Psoas muscle (tissue), 8 donors: ENCODE data around the gene LMF1. TPM values are rescaled to one million over a fixed set of nuclear protein-coding genes. Genes with fewer than 3 reads are reported as not detected.

ENCODE experiments used
- ATAC-seq, 4 donors: fragments of 200-7000 bp; cut with Tn5 transposase; one replicate each; pipeline ENCODE4 v1.9.1; 2020; ENCODE audit warnings: moderate library complexity in 3 of 4, mild to moderate bottlenecking in 2 of 4
- DNase-seq, 2 donors: peaks; one replicate each; pipeline ENCODE4 v3.0.0-alpha.2; 2020
- H3K27ac ChIP-seq: fragments of 200-600 bp; one replicate; pipeline ENCODE4 v1.8.0; 2022
- H3K27me3 ChIP-seq, 3 donors: fragments of 200-600 bp in 1 of 3; one replicate each; pipeline versions ENCODE4 v1.6.1 to v1.8.0; 2013 to 2022; ENCODE audit warnings: low read length in 2 of 3, mild to moderate bottlenecking in 2 of 3, moderate library complexity in 1 of 3; ENCODE audit not compliant: insufficient read depth in 3 of 3
- H3K36me3 ChIP-seq, 2 donors: fragments of 200-600 bp in 1 of 2; one replicate each; pipeline versions ENCODE4 v1.6.1 to v1.8.0; 2013 to 2022; ENCODE audit warnings: low read depth in 1 of 2, mild to moderate bottlenecking in 1 of 2, moderate library complexity in 1 of 2; ENCODE audit not compliant: insufficient read depth in 1 of 2
- H3K4me1 ChIP-seq: fragments of 200-600 bp; one replicate; pipeline ENCODE4 v1.8.0; 2022
- H3K4me3 ChIP-seq: fragments of 200-600 bp; one replicate; pipeline ENCODE4 v1.8.0; 2022; ENCODE audit warnings: mild to moderate bottlenecking
- H3K9me3 ChIP-seq: fragments of 200-600 bp; one replicate; pipeline ENCODE4 v1.8.0; 2022
- CTCF ChIP-seq: fragments of 200-600 bp; IDR thresholded peaks from one replicate; pipeline ENCODE4 v1.8.0; 2022; ENCODE audit warnings: antibody characterized with exemption
- WGBS, 3 donors: extraction: QIAGEN DNeasy Blood & Tissue Kit; methylation state at CpG; one replicate each; pipeline versions ENCODE4 v1.1.6 to v1.1.7; 2013; 5-methylcytosine and 5-hydroxymethylcytosine counted together
- intact Hi-C, 2 donors: fragments of 100-400 bp; cut with DNase I; formaldehyde crosslinking; loops; one replicate each; pipeline versions ENCODE4 v1.11.0 to v1.14.2; 2022
- polyA plus RNA-seq, 3 donors: library from polyadenylated mRNA; stranded (reverse); fragments of 200-250 nt; gene quantifications; one replicate each; pipeline ENCODE4 v1.2.3, GENCODE V29; 2013
- total RNA-seq, 4 donors: library from RNA; stranded (reverse); fragmentation: NEBNext Ultra II Directional in 2 of 4; extraction: Animal tissue kit (Norgen Biotek cat#: 25700) in 2 of 4; gene quantifications; one replicate each; pipeline versions ENCODE4 v1.2.1 to v1.2.4, GENCODE V29; 2021 to 2023
- donor health status: healthy with polysubstance abuse.
- donor health status: DM: no; HTN: no; CAD: no; lungs with moderate emphysema.
- donor health status: Bipolar disorder and iron deficiency.
- donor health status: healthy.
- donor health status: DM: yes; HTN: yes; CAD: no.
- donor health status: DM: no; HTN: no; CAD: no.
- donor health status: DM: no; HTN: no; CAD: no.
- donor health status: DM: yes; HTN: yes; CAD: no.

Gene LMF1
- total and polyA plus RNA-seq, 7 donors, result 1.9 to 9.0 (median 4.0) TPM

- peaks cover 12% of the 10 kb centered on the region for H3K4me1 ChIP-seq
- peaks cover 0 to 25% (median 6%) of the 10 kb centered on the region in 3 donors for H3K27me3 ChIP-seq
- 25 to 32% (median 31%) methylated on average over 51 to 55 of the region's 55 CpGs for WGBS, 3 donors
- H3K27ac ChIP-seq, result peak overlapping the region; percentile 86
- ATAC-seq (peak in 3 of 4 donors; percentile 6 to 32 (median 15)), DNase-seq (peak; percentile 48 to 76)
- peak overlapping the region; percentile 96 for H3K4me3 ChIP-seq
- H3K36me3 ChIP-seq, result peaks cover 0 to 22% of the 10 kb centered on the region in 2 donors
- intact Hi-C loops, result loop anchor here in 1 of 2 donors (10.0 kb wide), 1 partner anchor 55 kb away; no protein-coding TSS in a partner anchor
- H3K9me3 ChIP-seq, result no peaks in the 10 kb centered on the region
- TF ChIP-seq CTCF, result no peak
Observed at GRCh38 chr16:969508-970385, 1.0 kb downstream of the LMF1 start.

GRCh38 chr16:968620-969019 is 2.2 kb downstream of the LMF1 start:
- Histone ChIP-seq H3K27ac (no peak overlapping the region), H3K36me3 (peaks cover 0 to 22% of the 10 kb centered on the region in 2 donors), H3K9me3 (no peaks in the 10 kb centered on the region), H3K4me1 (peaks cover 12% of the 10 kb centered on the region), H3K27me3 (peaks cover 0 to 17% (median 0%) of the 10 kb centered on the region in 3 donors), H3K4me3 (no peak overlapping the region)
- 79 to 91% (median 87%) methylated on average over 8 of the region's 8 CpGs for WGBS, 3 donors
- DNase-seq (no peak), ATAC-seq (no peak)
- no peak for TF ChIP-seq CTCF
- intact Hi-C loops, result loop anchor here in 1 of 2 donors (10.0 kb wide), 1 partner anchor 56 kb away; no protein-coding TSS in a partner anchor

GRCh38 chr16:967546-968295 is 3.1 kb downstream of the LMF1 start:
- WGBS, 3 donors, result 92 to 94% (median 94%) methylated on average over 41 of the region's 41 CpGs
- intact Hi-C loops, result loop anchor here in 1 of 2 donors (10.0 kb wide), 1 partner anchor 57 kb away; no protein-coding TSS in a partner anchor
- TF ChIP-seq CTCF, result no peak

DNA sequence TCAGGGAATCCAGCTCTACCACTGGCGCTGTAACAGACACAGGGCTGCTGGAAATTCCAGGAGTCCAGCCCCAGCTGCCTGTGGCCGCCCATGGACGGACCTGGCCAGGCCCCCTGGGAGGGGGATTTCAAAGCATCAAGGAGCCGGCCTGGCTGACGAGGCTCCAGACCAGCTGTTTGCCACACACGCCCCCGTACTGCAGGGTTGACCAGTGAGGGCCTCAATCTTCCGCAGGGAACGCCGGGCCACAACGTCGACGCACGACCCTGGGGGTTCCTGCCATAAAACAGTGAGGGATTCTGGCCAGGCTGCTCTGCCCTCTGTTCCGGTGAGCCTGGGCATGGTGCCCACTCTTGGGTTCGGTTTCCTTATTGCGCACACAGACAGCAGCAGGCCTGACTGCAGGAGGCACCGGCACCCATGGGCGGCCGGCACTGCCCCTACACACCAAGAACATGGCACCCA is 3.7 kb downstream of the LMF1 start:
- H3K27me3 ChIP-seq, result peaks cover 0 to 3% (median 0%) of the 10 kb centered on the region in 3 donors
- 81 to 85% (median 82%) methylated on average over 20 of the region's 20 CpGs for WGBS, 3 donors
- H3K36me3 ChIP-seq, result peaks cover 0 to 22% of the 10 kb centered on the region in 2 donors
- no peak for ATAC-seq
- H3K9me3 ChIP-seq, result no peaks in the 10 kb centered on the region
- no peak for DNase-seq
- H3K4me3 ChIP-seq, result no peak overlapping the region
- H3K4me1 ChIP-seq, result peaks cover 12% of the 10 kb centered on the region
- no peak overlapping the region for H3K27ac ChIP-seq
- intact Hi-C loops, result loop anchor here in 1 of 2 donors (10.0 kb wide), 1 partner anchor 58 kb away; no protein-coding TSS in a partner anchor
- TF ChIP-seq CTCF, result no peak

More at GRCh38 chr16:967546-968295, 3.1 kb downstream of the LMF1 start:
- peaks cover 0 to 22% of the 10 kb centered on the region in 2 donors for H3K36me3 ChIP-seq
- ATAC-seq (no peak), DNase-seq (no peak)
- no peaks in the 10 kb centered on the region for H3K9me3 ChIP-seq
- H3K4me1 ChIP-seq, result peaks cover 12% of the 10 kb centered on the region
- no peak overlapping the region for H3K4me3 ChIP-seq
- H3K27me3 ChIP-seq, result peaks cover 0 to 9% (median 0%) of the 10 kb centered on the region in 3 donors
- no peak overlapping the region for H3K27ac ChIP-seq
